ENCODE data around the gene USP35.
"Not testable (repeated sequence)": the region's sequence is repeated elsewhere in the genome, so short reads cannot be mapped to it uniquely, and the experiment has no call there.

Gene USP35

GRCh38 chr11:78171951-78172350, 16.8 kb upstream of the USP35 start:
- Histone ChIP-seq H2AFZ (ENCODE audit: low read length) (no peak overlapping the region), H3K4me3 (ENCODE audit: low read length, poor library complexity, severe bottlenecking) (no peak overlapping the region), H3K79me2 (ENCODE audit: insufficient read depth, low read length) (no peaks in the 10 kb centered on the region), H3K4me2 (ENCODE audit: low read depth, low read length, poor library complexity, severe bottlenecking) (no peak overlapping the region), H3K36me3 (ENCODE audit: insufficient read depth, low read length) (no peaks in the 10 kb centered on the region), H3K4me1 (ENCODE audit: insufficient read depth, low read length, poor library complexity, severe bottlenecking) (no peaks in the 10 kb centered on the region), H4K20me1 (ENCODE audit: insufficient read depth, low read length, poor library complexity, severe bottlenecking) (no peaks in the 10 kb centered on the region), H3F3A (ENCODE audit: low read depth) (no peaks in the 10 kb centered on the region), H3K9me3 (ENCODE audit: insufficient read depth, low read depth, low read length) (no peaks in the 10 kb centered on the region), H3K9me2 (replicated peaks; ENCODE audit: low read depth, low read length) (no peaks in the 10 kb centered on the region), H3K27me3 (ENCODE audit: insufficient read depth, low read length, poor library complexity, severe bottlenecking) (no peaks in the 10 kb centered on the region), H3K9ac (ENCODE audit: low read depth, low read length, poor library complexity, severe bottlenecking) (no peak overlapping the region)
- TF ChIP-seq, protein P1, sequence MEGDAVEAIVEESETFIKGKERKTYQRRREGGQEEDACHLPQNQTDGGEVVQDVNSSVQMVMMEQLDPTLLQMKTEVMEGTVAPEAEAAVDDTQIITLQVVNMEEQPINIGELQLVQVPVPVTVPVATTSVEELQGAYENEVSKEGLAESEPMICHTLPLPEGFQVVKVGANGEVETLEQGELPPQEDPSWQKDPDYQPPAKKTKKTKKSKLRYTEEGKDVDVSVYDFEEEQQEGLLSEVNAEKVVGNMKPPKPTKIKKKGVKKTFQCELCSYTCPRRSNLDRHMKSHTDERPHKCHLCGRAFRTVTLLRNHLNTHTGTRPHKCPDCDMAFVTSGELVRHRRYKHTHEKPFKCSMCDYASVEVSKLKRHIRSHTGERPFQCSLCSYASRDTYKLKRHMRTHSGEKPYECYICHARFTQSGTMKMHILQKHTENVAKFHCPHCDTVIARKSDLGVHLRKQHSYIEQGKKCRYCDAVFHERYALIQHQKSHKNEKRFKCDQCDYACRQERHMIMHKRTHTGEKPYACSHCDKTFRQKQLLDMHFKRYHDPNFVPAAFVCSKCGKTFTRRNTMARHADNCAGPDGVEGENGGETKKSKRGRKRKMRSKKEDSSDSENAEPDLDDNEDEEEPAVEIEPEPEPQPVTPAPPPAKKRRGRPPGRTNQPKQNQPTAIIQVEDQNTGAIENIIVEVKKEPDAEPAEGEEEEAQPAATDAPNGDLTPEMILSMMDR (conservative IDR thresholded peaks at IDR 0.05; ENCODE audit: low read length): no peak
- no peak for TF ChIP-seq EZH2phosphoT487 (IDR thresholded peaks at IDR 0.05; ENCODE audit: borderline replicate concordance)

- H3K79me2 ChIP-seq (ENCODE audit: insufficient read depth, low read length); H4K20me1 ChIP-seq (ENCODE audit: insufficient read depth, low read length, poor library complexity, severe bottlenecking): not testable (repeated sequence)
Measured at GRCh38 chr11:78175862-78176261, 12.9 kb upstream of the USP35 start.

GRCh38 chr11:78176605-78177141, 12.0 kb upstream of the USP35 start:
- Histone ChIP-seq H3K4me3 (ENCODE audit: low read length, poor library complexity, severe bottlenecking) (no peak overlapping the region), H3K4me1 (ENCODE audit: insufficient read depth, low read length, poor library complexity, severe bottlenecking) (no peaks in the 10 kb centered on the region), H3K36me3 (ENCODE audit: insufficient read depth, low read length) (no peaks in the 10 kb centered on the region), H3K27me3 (ENCODE audit: insufficient read depth, low read length, poor library complexity, severe bottlenecking) (no peaks in the 10 kb centered on the region), H3F3A (ENCODE audit: low read depth) (no peaks in the 10 kb centered on the region), H3K4me2 (ENCODE audit: low read depth, low read length, poor library complexity, severe bottlenecking) (no peak overlapping the region), H3K9me2 (replicated peaks; ENCODE audit: low read depth, low read length) (no peaks in the 10 kb centered on the region), H3K9me3 (ENCODE audit: insufficient read depth, low read depth, low read length) (no peaks in the 10 kb centered on the region), H2AFZ (ENCODE audit: low read length) (no peak overlapping the region), H3K79me2 (ENCODE audit: insufficient read depth, low read length) (no peaks in the 10 kb centered on the region), H4K20me1 (ENCODE audit: insufficient read depth, low read length, poor library complexity, severe bottlenecking) (no peaks in the 10 kb centered on the region), H3K9ac (ENCODE audit: low read depth, low read length, poor library complexity, severe bottlenecking) (no peak overlapping the region)
- no peak for TF ChIP-seq EZH2phosphoT487 (IDR thresholded peaks at IDR 0.05; ENCODE audit: borderline replicate concordance)
- TF ChIP-seq, protein P1 (conservative IDR thresholded peaks at IDR 0.05; ENCODE audit: low read length): no peak

More at GRCh38 chr11:78175862-78176261, 12.9 kb upstream of the USP35 start:
- H3K4me1 ChIP-seq (ENCODE audit: insufficient read depth, low read length, poor library complexity, severe bottlenecking); H3K9me2 ChIP-seq (replicated peaks; ENCODE audit: low read depth, low read length); H3F3A ChIP-seq (ENCODE audit: low read depth); H2AFZ ChIP-seq (ENCODE audit: low read length); H3K4me2 ChIP-seq (ENCODE audit: low read depth, low read length, poor library complexity, severe bottlenecking); H3K9me3 ChIP-seq (ENCODE audit: insufficient read depth, low read depth, low read length); H3K9ac ChIP-seq (ENCODE audit: low read depth, low read length, poor library complexity, severe bottlenecking); H3K27me3 ChIP-seq (ENCODE audit: insufficient read depth, low read length, poor library complexity, severe bottlenecking); H3K36me3 ChIP-seq (ENCODE audit: insufficient read depth, low read length); H3K4me3 ChIP-seq (ENCODE audit: low read length, poor library complexity, severe bottlenecking): not testable (repeated sequence)

DNA sequence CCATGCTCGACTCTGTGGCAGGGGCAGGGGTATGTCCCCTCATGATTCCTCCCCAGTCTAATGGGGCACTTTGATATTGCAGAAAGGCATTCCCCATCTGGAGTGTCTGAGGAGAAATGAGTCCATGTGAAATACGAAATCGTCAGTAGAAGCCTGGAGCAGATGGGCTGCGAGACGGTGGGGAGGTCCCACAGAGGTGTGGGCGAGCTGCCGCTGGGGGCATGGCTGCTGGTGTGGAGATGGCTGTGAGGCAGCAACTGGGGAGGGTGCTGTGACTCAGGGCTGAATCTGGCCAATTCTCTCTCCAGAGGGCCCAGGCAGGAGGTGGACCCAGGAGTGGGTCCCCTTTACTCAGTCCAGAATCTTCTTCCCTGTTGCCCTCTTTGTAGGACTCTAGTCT, 11.5 kb upstream of the USP35 start:
- Histone ChIP-seq H3K4me3 (ENCODE audit: low read length, poor library complexity, severe bottlenecking) (no peak overlapping the region), H3K79me2 (ENCODE audit: insufficient read depth, low read length) (no peaks in the 10 kb centered on the region), H3K9ac (ENCODE audit: low read depth, low read length, poor library complexity, severe bottlenecking) (no peak overlapping the region), H3K4me2 (ENCODE audit: low read depth, low read length, poor library complexity, severe bottlenecking) (no peak overlapping the region), H3K9me3 (ENCODE audit: insufficient read depth, low read depth, low read length) (no peaks in the 10 kb centered on the region), H3K36me3 (ENCODE audit: insufficient read depth, low read length) (no peaks in the 10 kb centered on the region), H3K4me1 (ENCODE audit: insufficient read depth, low read length, poor library complexity, severe bottlenecking) (no peaks in the 10 kb centered on the region), H3F3A (ENCODE audit: low read depth) (no peaks in the 10 kb centered on the region), H4K20me1 (ENCODE audit: insufficient read depth, low read length, poor library complexity, severe bottlenecking) (no peaks in the 10 kb centered on the region), H3K27me3 (ENCODE audit: insufficient read depth, low read length, poor library complexity, severe bottlenecking) (no peaks in the 10 kb centered on the region), H2AFZ (ENCODE audit: low read length) (no peak overlapping the region), H3K9me2 (replicated peaks; ENCODE audit: low read depth, low read length) (no peaks in the 10 kb centered on the region)
- TF ChIP-seq EZH2phosphoT487 (IDR thresholded peaks at IDR 0.05; ENCODE audit: borderline replicate concordance): no peak
- TF ChIP-seq, protein P1 (conservative IDR thresholded peaks at IDR 0.05; ENCODE audit: low read length): no peak
